ENCODE data around the gene HOXB2. TPM values are rescaled to one million over a fixed set of nuclear protein-coding genes. Genes with fewer than 3 reads are reported as not detected.

HOXB2 gene
- total and polyA plus RNA-seq, 9 of the 15 experiments (the other 6 are each of a cell fraction or from before 2014, with no cell fraction given) = 2.1 to 97.7 (median 21.2) TPM

GRCh38 chr17:48513666-48514455 is 31.0 kb downstream of the HOXB2 start (continued):
- TF ChIP-seq HOXB6 (CRISPR knock-in tag; IDR thresholded peaks at IDR 0.05; ENCODE audit: borderline replicate concordance) = no peak
- TF ChIP-seq MNT (conservative IDR thresholded peaks at IDR 0.05) = peak in 1 of 2 experiments; percentile 38; a peak in 1 of 4 replicates
- peak; percentile 42; the same call in 1 of the 2 replicates for TF ChIP-seq EP400 (IDR thresholded peaks at IDR 0.05)
- no peak for TF ChIP-seq MEIS2 (IDR thresholded peaks at IDR 0.05; ENCODE audit: partially characterized antibody)
- TF ChIP-seq ZBTB9 (CRISPR knock-in tag; IDR thresholded peaks at IDR 0.05) = peak; percentile 98

GRCh38 chr17:48513097-48513496 is 31.8 kb downstream of the HOXB2 start:
- H2AFZ ChIP-seq (ENCODE audit: low read depth, low read length) = peak overlapping the region; percentile 64
- ATAC-seq = peak; percentile 74
- no peak overlapping the region for H3K4me3 ChIP-seq
- no peaks in the 10 kb centered on the region for H3K9me3 ChIP-seq (replicated peaks; ENCODE audit: control insufficient read depth, insufficient read depth, low read depth, low read length)
- peak overlapping the region; percentile 23; a peak in 2 of 4 replicates for H3K9ac ChIP-seq (ENCODE audit: insufficient read depth in 1 of 2, low read depth in 2 of 2, low read length in 2 of 2)
- no peaks in the 10 kb centered on the region for H3K9me1 ChIP-seq (ENCODE audit: control insufficient read depth, insufficient read depth, low read length)
- no peaks in the 10 kb centered on the region for H3K27me3 ChIP-seq (ENCODE audit: control insufficient read depth in 2 of 2, insufficient read depth in 2 of 2, low read length in 2 of 2)
- ChIA-PET POLR2A (interaction anchor here (0.5 to 1.5 kb wide), 8 partner anchors 9 to 180 kb away, joined by 3 to 6 read pairs (median 4); no protein-coding TSS in a partner anchor), CTCF (ENCODE audit: low intra/inter-chr PET ratio) (no interaction called here)
- FAIRE-seq = peak; percentile 51
- intact Hi-C loops (cut with micrococcal nuclease) (no loop called here), in situ Hi-C loops (cut with MboI) (no loop called here)
- H3K4me2 ChIP-seq (ENCODE audit: insufficient read depth, low read length) = peak overlapping the region; percentile 51
- H3K36me3 ChIP-seq (ENCODE audit: control insufficient read depth, insufficient read depth, low read length) = no peaks in the 10 kb centered on the region
- no TSS peak for BruUV-seq (replicated peaks)
- peak overlapping the region; percentile 12; the same call in 1 of the 3 replicates for H3K27ac ChIP-seq (ENCODE audit: extremely low read depth, low read depth, low read length)
- H4K20me1 ChIP-seq (replicated peaks; ENCODE audit: control insufficient read depth, insufficient read depth, low read length) = no peaks in the 10 kb centered on the region
- peaks cover 0 to 20% of the 10 kb centered on the region in 2 experiments; a peak in 4 of 5 replicates for H3K4me1 ChIP-seq (replicated peaks in 1 of 2; ENCODE audit: control insufficient read depth in 2 of 2, insufficient read depth in 2 of 2, low read length in 2 of 2)
- DNase-seq (ENCODE audit: extremely low read depth in 1 of 4, low spot score in 3 of 4) = peak in 2 of 4 experiments; percentile 46 to 62
- 9% methylated on average over 7 of the region's 7 CpGs for WGBS (ENCODE audit: insufficient coverage, low coverage, missing lambda C conversion rate)
- H3K79me2 ChIP-seq (ENCODE audit: control insufficient read depth, insufficient read depth, low read length) = no peaks in the 10 kb centered on the region
- TF ChIP-seq ETS1 (conservative IDR thresholded peaks at IDR 0.05; ENCODE audit: control insufficient read depth, low read depth, low read length) = no peak
- TF ChIP-seq YY1 (IDR thresholded peaks at IDR 0.05; ENCODE audit: borderline replicate concordance in 1 of 3, control insufficient read depth in 1 of 3, extremely low read depth in 1 of 3, insufficient read depth in 3 of 3, insufficient read length in 1 of 3, insufficient replicate concordance in 2 of 3, low read depth in 1 of 3, low read length in 2 of 3) = peak in 1 of 3 experiments; percentile 57
- no peak for TF ChIP-seq CBX2 (IDR thresholded peaks at IDR 0.05; ENCODE audit: insufficient read depth, low read length, poor library complexity, severe bottlenecking)
- no peak for TF ChIP-seq ZNF586 (CRISPR knock-in tag; conservative IDR thresholded peaks at IDR 0.05)
- TF ChIP-seq PKNOX1 (IDR thresholded peaks at IDR 0.05) = peak; percentile 22; the same call in 1 of the 2 replicates
- TF ChIP-seq HSF4 (CRISPR knock-in tag; IDR thresholded peaks at IDR 0.05; ENCODE audit: borderline replicate concordance) = no peak
- no peak for TF ChIP-seq SIN3A (IDR thresholded peaks at IDR 0.05; ENCODE audit: borderline replicate concordance in 2 of 2, control insufficient read depth in 1 of 2, low read depth in 2 of 2, low read length in 2 of 2)
